ENCODE data around the gene DNAH5.
"Not testable (repeated sequence)": the region's sequence is repeated elsewhere in the genome, so short reads cannot be mapped to it uniquely, and the experiment has no call there.

The DNAH5 gene, protein sequence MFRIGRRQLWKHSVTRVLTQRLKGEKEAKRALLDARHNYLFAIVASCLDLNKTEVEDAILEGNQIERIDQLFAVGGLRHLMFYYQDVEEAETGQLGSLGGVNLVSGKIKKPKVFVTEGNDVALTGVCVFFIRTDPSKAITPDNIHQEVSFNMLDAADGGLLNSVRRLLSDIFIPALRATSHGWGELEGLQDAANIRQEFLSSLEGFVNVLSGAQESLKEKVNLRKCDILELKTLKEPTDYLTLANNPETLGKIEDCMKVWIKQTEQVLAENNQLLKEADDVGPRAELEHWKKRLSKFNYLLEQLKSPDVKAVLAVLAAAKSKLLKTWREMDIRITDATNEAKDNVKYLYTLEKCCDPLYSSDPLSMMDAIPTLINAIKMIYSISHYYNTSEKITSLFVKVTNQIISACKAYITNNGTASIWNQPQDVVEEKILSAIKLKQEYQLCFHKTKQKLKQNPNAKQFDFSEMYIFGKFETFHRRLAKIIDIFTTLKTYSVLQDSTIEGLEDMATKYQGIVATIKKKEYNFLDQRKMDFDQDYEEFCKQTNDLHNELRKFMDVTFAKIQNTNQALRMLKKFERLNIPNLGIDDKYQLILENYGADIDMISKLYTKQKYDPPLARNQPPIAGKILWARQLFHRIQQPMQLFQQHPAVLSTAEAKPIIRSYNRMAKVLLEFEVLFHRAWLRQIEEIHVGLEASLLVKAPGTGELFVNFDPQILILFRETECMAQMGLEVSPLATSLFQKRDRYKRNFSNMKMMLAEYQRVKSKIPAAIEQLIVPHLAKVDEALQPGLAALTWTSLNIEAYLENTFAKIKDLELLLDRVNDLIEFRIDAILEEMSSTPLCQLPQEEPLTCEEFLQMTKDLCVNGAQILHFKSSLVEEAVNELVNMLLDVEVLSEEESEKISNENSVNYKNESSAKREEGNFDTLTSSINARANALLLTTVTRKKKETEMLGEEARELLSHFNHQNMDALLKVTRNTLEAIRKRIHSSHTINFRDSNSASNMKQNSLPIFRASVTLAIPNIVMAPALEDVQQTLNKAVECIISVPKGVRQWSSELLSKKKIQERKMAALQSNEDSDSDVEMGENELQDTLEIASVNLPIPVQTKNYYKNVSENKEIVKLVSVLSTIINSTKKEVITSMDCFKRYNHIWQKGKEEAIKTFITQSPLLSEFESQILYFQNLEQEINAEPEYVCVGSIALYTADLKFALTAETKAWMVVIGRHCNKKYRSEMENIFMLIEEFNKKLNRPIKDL (N-terminal part only)

DNA sequence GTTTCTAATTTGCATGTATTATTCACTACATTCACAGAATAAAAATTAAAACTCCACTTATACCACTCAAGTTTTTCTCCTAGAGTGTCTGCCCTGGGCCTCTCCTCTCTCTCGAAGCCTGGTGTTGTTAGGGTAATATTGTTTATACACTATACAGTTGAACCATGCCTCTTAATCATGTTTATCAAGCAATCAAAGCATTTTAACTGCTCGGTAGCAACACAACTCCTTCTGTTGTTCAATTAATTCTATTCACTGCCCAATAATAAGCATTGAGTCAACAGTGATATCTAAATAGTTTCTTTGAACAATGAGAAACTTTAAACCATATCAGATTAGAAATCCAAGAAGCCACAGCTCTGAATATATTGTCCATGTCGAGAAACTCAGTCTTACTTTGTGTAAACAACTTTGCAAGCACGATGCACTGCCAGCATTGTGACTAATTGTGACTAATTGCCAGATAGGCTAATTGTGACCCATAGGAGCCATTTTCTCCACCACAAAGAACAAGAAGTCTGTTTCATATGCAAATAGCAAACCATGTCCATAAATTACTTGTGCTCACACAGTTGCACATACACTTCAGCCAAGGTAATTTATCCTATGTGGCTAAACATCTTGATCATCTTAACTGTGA is at the start of gene DNAH5:
Gene DNAH5 (minus strand): TSS at position 129 of the 640 bp plus-strand sequence. CDS start 250 bp downstream, outside the sequence.
- DNase-seq (ENCODE audit: low read depth): no peak

DNA sequence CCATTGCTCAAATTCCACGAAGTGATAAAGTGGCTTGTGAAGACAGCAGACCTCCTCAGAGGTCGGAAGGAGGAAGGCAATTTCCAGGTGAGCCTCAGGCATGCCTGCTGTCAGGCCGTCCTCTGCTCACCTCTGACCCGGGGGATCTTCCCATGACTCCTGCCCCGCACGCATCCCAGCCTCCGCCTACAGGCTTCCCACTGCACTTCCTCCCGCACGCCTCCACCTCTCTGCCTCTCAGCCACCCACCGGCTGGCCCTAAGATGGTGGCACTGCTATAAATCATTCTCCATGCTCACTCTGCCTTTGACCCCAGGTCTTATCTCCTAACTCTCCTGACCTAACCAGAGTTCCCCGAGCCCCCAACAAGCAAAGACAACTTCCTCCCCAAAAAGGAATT is 49.4 kb upstream of the DNAH5 start:
- DNase-seq (ENCODE audit: low read depth): no peak

DNA sequence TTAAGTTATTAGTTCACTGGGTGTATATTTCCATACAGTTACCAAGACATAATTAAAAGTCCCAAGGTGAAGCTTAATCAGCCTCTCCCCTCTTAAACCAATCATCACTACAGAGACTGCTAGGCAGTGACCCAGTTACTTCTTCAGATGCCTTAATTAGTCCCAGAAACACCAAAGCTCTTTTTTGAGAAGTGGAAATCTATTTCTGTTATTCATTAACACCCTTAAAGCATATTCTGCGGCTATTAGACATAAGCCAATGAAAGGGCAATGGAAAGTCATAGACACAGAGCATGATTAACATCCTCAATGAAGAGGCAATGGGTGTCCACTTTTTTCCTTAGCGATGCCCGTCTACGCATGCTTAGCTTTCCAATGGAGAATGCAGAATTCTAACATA is 48.3 kb upstream of the DNAH5 start:
- no peak for DNase-seq (ENCODE audit: low read depth)

GRCh38 chr5:13991365-13991764 is 46.9 kb upstream of the DNAH5 start:
- DNase-seq (ENCODE audit: low read depth): no peak

DNA sequence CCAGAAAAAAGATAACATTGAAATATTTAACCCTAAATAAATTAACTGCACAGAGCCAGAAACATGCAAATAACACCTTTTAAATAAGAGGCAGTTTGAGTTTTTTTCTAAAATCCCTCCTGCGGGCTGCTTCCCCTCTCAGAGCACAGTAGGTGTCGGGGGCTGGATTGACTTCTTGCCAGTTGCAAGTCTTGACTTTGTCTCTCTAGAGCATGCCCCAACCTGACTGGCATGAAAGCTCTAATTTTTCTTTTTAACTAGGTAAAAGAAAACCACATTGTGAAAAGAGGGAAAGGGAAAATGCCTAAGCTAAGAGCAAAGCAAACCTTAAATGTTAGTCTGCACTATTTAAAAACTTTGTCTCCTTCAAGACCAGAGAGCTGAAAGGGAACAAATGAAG is 46.4 kb upstream of the DNAH5 start:
- DNase-seq (ENCODE audit: low read depth): no peak

- no peak for DNase-seq (ENCODE audit: low read depth)
Observed at GRCh38 chr5:13989832-13990231, 45.3 kb upstream of the DNAH5 start.

DNA sequence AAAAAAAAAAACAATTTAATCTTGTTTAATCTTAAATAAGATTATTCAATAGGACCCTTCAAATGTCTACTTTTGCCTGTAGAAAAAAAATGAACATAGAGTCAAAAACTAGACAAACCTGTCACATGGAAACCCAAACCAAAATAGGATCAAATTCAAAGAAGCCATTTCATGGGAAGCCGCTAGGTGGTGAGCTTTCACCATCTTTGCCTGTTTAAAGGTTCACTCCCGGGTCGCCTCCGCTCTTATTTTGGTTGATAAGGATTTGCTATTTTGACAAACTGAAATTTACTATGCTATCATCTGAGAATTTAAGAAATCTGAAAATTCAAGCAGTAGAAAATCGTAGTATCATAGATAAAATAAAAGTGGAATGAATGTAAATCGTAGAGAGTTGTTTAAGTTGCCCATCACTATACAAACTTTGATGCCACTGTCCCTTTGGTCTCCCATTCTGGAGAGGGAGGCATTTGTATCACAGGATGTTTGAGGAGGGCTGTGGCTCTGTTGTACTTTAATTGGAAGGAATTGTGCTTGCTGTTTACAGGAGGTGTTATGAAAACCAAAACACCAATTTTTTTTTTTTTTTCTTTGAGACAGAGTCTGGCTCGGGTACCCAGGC is 43.5 kb upstream of the DNAH5 start:
- no peak for DNase-seq (ENCODE audit: low read depth)

DNA sequence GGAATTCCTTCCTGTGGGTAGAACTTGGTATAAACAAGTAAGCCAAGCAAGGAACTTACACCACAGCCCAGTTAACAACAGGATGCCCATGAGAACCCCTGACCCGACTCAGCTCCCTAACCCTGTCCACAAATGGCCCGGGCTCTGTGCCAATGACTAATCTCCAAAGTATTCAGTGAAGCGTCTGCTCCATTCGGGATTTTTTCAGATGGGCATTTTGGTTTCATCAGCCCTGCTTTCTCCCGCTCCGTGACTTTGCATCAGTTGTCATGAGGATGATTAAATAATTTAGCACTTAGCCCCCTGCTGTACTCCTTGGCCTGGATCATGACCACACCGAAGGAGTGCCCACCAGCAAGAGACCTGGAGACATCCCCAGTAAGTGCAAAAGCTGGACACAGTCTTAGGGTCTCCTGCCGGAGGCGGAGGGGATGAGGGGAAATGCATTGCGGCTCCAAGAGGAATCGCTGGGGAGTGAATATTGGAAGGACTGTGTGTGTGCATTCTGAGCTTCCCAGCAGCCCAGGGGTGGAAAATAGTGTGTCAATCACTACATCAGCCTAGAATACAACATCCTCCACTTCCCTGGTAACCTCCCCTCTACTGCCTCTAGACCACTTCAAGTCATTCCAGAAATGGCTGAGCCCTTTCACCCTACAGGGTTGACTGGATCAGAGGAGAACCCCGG is 41.4 kb upstream of the DNAH5 start:
- DNase-seq (ENCODE audit: low read depth): no peak

DNA sequence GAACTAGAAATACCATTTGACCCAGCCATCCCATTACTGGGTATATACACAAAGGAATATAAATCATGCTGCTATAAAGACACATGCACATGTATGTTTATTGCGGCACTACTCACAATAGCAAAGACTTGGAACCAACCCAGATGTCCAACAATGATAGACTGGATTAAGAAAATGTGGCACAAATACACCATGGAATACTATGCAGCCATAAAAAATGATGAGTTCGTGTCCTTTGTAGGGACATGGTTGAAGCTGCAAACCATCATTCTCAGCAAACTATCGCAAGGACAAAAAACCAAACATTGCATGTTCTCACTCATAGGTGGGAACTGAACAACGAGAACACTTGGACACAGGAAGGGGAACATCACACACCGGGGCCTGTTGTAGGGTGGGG is 40.4 kb upstream of the DNAH5 start:
- not testable (repeated sequence) for DNase-seq (ENCODE audit: low read depth)

- no peak for DNase-seq (ENCODE audit: low read depth)
Observed at GRCh38 chr5:13976867-13977830, 32.7 kb upstream of the DNAH5 start.

DNA sequence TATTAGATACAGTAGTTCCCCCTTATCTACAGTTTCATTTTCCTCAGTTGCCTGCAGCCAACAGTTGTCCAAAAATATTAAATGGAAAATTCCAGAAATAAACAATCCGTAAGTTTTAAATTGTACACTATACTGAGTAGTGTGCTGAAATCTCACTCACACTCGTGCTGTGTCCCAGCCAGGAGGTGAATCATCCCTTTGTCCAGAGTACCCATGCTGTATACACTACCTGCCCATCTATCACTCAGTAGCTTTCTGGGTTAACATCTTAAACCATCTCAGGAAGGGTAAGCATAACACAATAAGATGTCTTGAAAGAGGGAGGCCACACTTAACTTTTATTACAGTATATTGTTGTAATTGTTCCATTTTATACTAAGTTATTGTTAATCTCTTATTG is 31.7 kb upstream of the DNAH5 start:
- DNase-seq (ENCODE audit: low read depth): no peak

DNA sequence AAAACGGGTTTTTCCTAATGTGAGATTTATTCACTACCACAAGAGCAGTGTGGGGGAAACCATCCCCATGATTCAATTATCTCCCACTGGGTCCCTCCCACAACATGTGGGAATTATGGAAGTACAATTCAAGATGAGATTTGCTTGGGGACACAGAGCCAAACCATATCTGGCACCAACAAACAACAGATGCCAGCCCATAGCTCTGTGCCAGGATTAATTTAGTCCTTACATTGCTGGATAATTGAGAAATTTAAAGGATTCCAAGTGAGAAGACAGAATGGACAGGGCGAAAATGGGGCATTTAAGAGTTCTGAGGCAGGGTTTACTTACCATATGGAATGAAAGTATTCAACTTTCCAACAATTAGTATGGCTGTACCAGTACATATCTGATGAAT is 30.8 kb upstream of the DNAH5 start:
- DNase-seq (ENCODE audit: low read depth): no peak

DNA sequence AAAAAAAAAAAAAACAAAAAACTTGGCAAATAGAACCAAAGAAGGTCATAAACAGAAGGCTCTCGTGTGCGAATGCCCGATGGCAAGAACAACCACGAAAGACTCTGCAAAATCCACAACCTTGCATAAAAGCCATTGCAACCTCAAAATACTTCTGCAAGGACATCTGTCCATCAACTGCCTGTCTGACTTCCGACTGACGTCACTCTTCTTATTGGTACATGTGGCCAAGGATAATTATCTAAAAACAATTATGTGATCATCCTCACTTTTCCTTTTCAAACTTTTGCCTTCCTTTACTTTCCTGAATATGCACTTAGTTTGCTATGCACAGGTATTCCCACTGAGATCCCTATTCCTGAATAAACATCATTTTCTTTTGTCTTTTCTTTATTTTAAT is 29.2 kb upstream of the DNAH5 start:
- DNase-seq (ENCODE audit: low read depth): no peak

DNA sequence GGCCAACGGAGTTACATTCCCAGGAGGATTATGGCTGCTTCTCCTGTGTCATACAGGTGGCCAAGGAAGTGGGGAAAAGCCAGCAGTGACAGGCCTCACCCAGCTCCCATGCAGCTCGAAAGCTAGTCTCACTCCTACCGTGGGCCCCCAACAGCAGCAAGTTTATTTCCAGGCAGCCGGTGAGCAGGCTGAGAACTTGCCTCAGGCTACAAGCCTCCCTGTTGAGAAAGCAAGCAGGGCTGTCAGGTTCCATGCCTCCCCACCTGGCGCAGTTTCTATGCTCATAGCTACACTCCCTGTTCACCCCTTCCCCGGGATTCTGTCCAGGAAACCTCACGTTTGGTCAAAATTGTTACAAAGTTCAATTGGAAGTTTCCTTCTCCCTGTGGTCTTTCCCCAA is 27.5 kb upstream of the DNAH5 start:
- DNase-seq (ENCODE audit: low read depth): no peak

GRCh38 chr5:13957032-13957645 is 12.7 kb upstream of the DNAH5 start:
- no peak for DNase-seq (ENCODE audit: low read depth)

DNA sequence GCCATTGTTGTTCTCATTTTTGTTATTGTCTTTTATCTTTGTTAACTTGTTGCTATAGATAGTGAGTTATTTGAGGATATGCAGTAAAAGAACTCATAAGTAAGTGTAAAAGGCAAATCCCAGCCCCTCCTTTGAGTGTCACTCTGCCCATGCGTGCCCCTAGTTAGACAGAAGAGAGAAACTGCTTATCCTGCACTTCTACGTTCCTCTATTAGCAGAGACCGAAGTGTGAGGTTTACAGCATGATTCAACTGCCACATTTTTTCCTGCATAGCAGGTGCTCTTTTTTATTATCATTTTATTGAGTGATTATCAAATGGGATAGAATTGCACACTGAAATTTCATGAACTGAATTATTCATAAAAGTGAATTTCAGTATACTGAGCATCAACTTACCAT is 12.0 kb upstream of the DNAH5 start:
- no peak for DNase-seq (ENCODE audit: low read depth)

- DNase-seq (ENCODE audit: low read depth): no peak
Observed at GRCh38 chr5:13955896-13956295, 11.4 kb upstream of the DNAH5 start.

DNA sequence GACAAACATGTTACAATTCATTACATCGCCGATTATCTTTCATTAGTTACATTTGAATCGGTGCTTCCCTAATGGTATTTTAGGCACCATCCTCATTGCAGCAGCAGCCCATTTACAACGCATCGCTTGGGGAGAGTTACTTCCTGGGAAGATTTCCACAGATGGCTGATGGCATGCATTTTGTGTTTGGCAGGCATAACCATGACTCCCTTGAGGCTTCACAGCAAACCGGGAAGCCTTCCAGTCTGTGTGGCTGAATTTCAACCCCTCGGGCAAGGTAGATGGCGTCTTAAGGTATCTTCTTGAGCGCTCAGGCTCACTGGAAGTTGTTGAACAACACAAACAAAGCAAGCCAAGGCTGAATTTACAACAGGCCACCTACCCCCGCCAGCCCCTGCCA is 1.6 kb upstream of the DNAH5 start:
- DNase-seq (ENCODE audit: low read depth): no peak

- no peak for DNase-seq (ENCODE audit: low read depth)
Observed at GRCh38 chr5:13945271-13945670, 783 bp upstream of the DNAH5 start.

Data from activated T-helper 1 cell treated with Interleukin-2 at 50 U/mL for 16 hours (primary cell).